ENCODE measurements around the gene AGBL5.

The AGBL5 gene

GRCh38 chr2:27060323-27060722, 8.9 kb downstream of the AGBL5 start:
- no peaks in the 10 kb centered on the region for H3K27me3 ChIP-seq
- no peak overlapping the region for H3K4me3 ChIP-seq (ENCODE audit: low read depth, low read length)
- no peaks in the 10 kb centered on the region for H3K9me3 ChIP-seq
- DNase-seq, result no peak
- H3K4me1 ChIP-seq, result peaks cover 13% of the 10 kb centered on the region
- TF ChIP-seq, protein P1, sequence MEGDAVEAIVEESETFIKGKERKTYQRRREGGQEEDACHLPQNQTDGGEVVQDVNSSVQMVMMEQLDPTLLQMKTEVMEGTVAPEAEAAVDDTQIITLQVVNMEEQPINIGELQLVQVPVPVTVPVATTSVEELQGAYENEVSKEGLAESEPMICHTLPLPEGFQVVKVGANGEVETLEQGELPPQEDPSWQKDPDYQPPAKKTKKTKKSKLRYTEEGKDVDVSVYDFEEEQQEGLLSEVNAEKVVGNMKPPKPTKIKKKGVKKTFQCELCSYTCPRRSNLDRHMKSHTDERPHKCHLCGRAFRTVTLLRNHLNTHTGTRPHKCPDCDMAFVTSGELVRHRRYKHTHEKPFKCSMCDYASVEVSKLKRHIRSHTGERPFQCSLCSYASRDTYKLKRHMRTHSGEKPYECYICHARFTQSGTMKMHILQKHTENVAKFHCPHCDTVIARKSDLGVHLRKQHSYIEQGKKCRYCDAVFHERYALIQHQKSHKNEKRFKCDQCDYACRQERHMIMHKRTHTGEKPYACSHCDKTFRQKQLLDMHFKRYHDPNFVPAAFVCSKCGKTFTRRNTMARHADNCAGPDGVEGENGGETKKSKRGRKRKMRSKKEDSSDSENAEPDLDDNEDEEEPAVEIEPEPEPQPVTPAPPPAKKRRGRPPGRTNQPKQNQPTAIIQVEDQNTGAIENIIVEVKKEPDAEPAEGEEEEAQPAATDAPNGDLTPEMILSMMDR (IDR thresholded peaks at IDR 0.05; ENCODE audit: low read depth, low read length), result no peak
- H3K36me3 ChIP-seq, result peaks cover 25% of the 10 kb centered on the region

DNA sequence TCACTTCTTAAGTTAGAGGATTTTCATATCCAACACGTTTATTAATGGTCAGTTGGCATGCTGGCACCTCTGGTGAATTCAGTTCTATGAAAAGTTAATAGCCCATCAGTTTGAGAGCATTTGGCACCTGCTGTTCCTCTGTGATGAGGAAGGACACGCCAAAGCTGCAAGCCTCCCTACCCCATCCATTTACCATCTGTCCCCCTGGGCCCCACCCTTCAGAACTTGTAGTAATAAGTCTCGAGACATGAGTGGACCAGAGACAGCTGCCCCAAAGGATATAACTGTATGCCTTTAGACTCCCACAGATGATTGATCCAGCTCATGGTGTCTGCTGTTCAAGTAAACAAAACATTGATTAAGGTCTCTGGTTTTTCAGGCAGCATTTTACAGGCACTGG, 13.7 kb downstream of the AGBL5 start:
- no peak overlapping the region for H3K4me3 ChIP-seq (ENCODE audit: low read depth, low read length)
- no peaks in the 10 kb centered on the region for H3K9me3 ChIP-seq
- H3K4me1 ChIP-seq, result peaks cover 10% of the 10 kb centered on the region
- H3K27me3 ChIP-seq, result no peaks in the 10 kb centered on the region
- H3K36me3 ChIP-seq, result peaks cover 27% of the 10 kb centered on the region
- TF ChIP-seq, protein P1 (IDR thresholded peaks at IDR 0.05; ENCODE audit: low read depth, low read length), result no peak
- DNase-seq, result no peak

DNA sequence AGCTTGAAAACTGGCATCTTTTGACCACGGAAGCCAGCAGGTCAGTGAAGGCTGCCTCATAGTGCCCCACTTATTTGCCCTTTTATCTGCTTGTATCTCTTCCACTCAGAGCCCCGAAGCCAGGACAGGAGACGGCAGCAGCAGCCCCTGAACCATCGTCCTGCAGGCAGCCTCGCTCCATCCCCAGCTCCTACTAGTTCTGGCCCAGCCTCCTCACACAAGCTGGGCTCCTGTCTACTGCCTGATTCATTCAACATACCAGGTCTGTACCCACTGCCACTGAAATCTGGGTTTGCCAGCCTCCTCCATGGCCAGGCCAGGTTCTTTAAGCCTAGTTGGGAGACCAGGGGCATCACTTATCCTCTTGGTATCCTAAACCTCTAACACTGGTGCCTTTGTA, 15.9 kb downstream of the AGBL5 start:
- Histone ChIP-seq H3K4me3 (ENCODE audit: low read depth, low read length) (no peak overlapping the region), H3K9me3 (no peaks in the 10 kb centered on the region), H3K36me3 (peaks cover 26% of the 10 kb centered on the region), H3K27me3 (no peaks in the 10 kb centered on the region), H3K4me1 (peaks cover 10% of the 10 kb centered on the region)
- TF ChIP-seq, protein P1 (IDR thresholded peaks at IDR 0.05; ENCODE audit: low read depth, low read length), result no peak
- DNase-seq, result no peak

DNA sequence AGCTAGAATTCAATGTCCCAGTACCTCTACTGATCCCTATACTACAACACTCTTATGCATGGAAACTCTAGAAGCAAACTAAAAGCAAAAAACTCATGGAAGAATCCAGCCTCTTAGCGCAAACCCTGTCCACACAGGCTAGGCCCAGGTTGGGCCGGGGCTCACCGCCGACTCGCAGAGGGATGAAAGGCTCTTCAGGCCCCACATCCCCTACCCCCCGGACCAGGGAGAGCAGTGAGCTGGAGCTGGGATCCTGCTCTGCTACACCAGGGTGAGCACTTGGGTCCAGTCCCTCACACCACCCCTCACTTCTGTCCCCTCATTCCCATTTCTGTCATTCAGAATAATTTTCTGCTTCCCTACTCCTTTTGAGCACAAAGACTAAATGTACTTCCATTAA, 18.0 kb downstream of the AGBL5 start:
- Histone ChIP-seq H3K4me3 (ENCODE audit: low read depth, low read length) (no peak overlapping the region), H3K36me3 (peaks cover 20% of the 10 kb centered on the region), H3K27me3 (no peaks in the 10 kb centered on the region), H3K9me3 (no peaks in the 10 kb centered on the region), H3K4me1 (peaks cover 10% of the 10 kb centered on the region)
- no peak for DNase-seq
- TF ChIP-seq, protein P1 (IDR thresholded peaks at IDR 0.05; ENCODE audit: low read depth, low read length), result no peak

DNA sequence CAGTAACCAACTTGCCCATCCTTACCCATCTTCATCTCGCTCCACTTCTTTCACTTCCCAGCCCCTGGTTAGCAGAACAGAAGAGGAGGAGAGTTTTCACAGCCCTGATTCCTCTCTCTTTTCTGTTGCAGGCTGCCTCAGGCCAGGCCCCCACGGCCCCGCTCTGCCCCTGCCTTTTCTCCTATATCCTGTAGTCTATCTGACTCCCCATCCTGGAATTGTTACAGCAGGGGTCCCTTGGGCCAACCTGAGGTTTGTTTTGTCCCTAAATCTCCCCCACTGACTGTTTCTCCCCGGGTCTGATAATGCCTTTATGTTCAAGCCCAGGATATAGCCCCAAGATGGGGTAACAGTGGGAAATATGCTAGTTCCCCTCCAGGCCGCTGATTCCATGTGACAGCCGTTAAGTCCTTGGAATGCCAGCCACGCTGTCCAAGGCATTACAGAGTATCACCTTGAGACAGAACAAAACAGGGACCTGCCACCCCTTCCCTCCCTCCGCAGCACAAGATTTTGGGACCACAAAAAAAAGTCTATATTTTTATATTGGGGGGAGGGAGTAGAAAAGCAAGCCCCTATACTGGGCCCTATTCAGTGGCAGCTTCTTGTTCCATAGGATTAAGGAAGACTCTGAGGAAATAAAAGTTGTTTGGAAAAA, 18.6 kb downstream of the AGBL5 start:
- TF ChIP-seq, protein P1 (IDR thresholded peaks at IDR 0.05; ENCODE audit: low read depth, low read length), result no peak
- no peak for DNase-seq
- peaks cover 20% of the 10 kb centered on the region for H3K36me3 ChIP-seq
- H3K9me3 ChIP-seq, result no peaks in the 10 kb centered on the region
- peaks cover 17% of the 10 kb centered on the region for H3K4me1 ChIP-seq
- no peaks in the 10 kb centered on the region for H3K27me3 ChIP-seq
- H3K4me3 ChIP-seq (ENCODE audit: low read depth, low read length), result peak overlapping the region; percentile 99

DNA sequence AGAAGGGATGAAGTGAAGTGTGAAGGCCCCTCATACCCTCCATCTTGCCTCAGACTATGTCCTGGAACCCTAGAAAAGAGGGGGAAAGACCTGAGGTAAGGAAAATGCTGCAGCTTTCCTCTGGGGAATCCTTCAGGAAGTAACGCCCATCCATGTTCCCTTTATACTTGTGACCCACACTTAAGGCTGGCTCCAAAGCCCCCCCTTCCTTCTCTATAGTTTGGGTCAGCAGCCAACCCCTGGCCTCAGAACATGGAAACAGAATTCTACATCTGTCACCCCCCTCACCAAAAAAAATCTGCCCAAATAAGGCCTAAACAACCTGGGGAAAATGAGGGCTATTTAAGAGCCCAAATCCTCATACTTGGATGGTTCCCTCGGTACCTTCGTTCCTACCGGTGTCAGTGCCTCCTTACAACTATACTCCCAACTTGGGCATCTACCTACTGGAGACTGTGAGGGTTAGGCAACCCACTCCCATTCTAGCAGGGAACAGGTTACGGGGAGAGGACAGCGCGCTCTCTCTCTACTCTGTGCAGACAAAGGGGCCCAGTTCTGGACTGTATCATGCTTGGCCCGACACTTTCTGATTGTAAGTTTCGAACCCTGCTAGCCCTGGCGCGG, 19.3 kb downstream of the AGBL5 start:
- Histone ChIP-seq H3K4me1 (peaks cover 21% of the 10 kb centered on the region), H3K27me3 (no peaks in the 10 kb centered on the region), H3K4me3 (ENCODE audit: low read depth, low read length) (peak overlapping the region; percentile 99), H3K9me3 (no peaks in the 10 kb centered on the region), H3K36me3 (peaks cover 20% of the 10 kb centered on the region)
- TF ChIP-seq, protein P1 (IDR thresholded peaks at IDR 0.05; ENCODE audit: low read depth, low read length), result no peak
- DNase-seq, result no peak

All from BE2C (cell line).